K562 (cell line): Measurements from ENCODE around the gene ARRDC5.

Experiments
- ATF4 ChIP-seq: fragments of 450-650 bp; formaldehyde crosslinking; IDR thresholded peaks from 2 replicates; pipeline ENCODE4 v1.4.0; 2022; ENCODE audit warnings: mild to moderate bottlenecking, moderate library complexity
- CTCF ChIP-seq, 3 experiments: IDR thresholded peaks in 2 of 3; conservative IDR thresholded peaks in 1 of 3; 2 replicates each; pipeline ENCODE4 v1.5.1; 2011 to 2012; ENCODE audit warnings: low read length in 3 of 3, mild to moderate bottlenecking in 3 of 3, control low read depth in 2 of 3, improper control_type of control experiment in 1 of 3, inconsistent platforms in 1 of 3, low read depth in 1 of 3, mixed read lengths in 1 of 3, moderate library complexity in 1 of 3; ENCODE audit not compliant: insufficient read depth in 2 of 3
- EZH2 ChIP-seq: IDR thresholded peaks from 2 replicates; pipeline ENCODE4 v1.6.1; 2012; ENCODE audit warnings: low read depth, mild to moderate bottlenecking, inconsistent platforms, low read length, borderline replicate concordance
- KLF6 ChIP-seq: fragments of 250-450 bp; sonication (Bioruptor Pico); IDR thresholded peaks from 2 replicates; pipeline ENCODE4 v1.4.0; 2020; ENCODE audit warnings: mild to moderate bottlenecking, moderate library complexity, borderline replicate concordance
- PTRF ChIP-seq: fragments of 450-650 bp; IDR thresholded peaks from 2 replicates; pipeline ENCODE4 v1.6.1; 2016; ENCODE audit warnings: mild to moderate bottlenecking, missing genetic modification characterization, missing compliant biosample characterization
- TEAD4 ChIP-seq, 2 experiments: sonication (generic) in 1 of 2; formaldehyde crosslinking in 1 of 2; IDR thresholded peaks; 2 replicates each; pipeline versions ENCODE4 v1.6.1 to v1.8.0; 2012 to 2022; ENCODE audit warnings: borderline replicate concordance in 1 of 2, inconsistent platforms in 1 of 2, low read length in 1 of 2, mild to moderate bottlenecking in 1 of 2, missing genetic modification reagents in 1 of 2
- ZBTB40 ChIP-seq, 2 experiments: fragments of 450-650 bp in 1 of 2; sonication (generic) in 1 of 2; formaldehyde crosslinking in 1 of 2; IDR thresholded peaks; 2 replicates each; pipeline versions ENCODE4 v1.7.1 to v1.9.0; 2016 to 2022; ENCODE audit warnings: inconsistent platforms in 1 of 2, mild to moderate bottlenecking in 1 of 2, missing genetic modification reagents in 1 of 2
- ZBTB7A ChIP-seq: IDR thresholded peaks from 2 replicates; pipeline ENCODE4 v1.6.1; 2011; ENCODE audit warnings: low read depth, mild to moderate bottlenecking, low read length, moderate library complexity, borderline replicate concordance; ENCODE audit not compliant: control insufficient read depth
- ZNF830 ChIP-seq: fragments of 250-450 bp; sonication (Bioruptor Pico); IDR thresholded peaks from 2 replicates; pipeline ENCODE4 v1.5.0; 2021; ENCODE audit warnings: mild to moderate bottlenecking
- ZZZ3 ChIP-seq: fragments of 450-650 bp; IDR thresholded peaks from 2 replicates; pipeline ENCODE4 v1.6.1; 2016; ENCODE audit warnings: antibody characterized with exemption, mild to moderate bottlenecking, moderate library complexity

GRCh38 chr19:4877753-4878490 lies 24.8 kb downstream of the ARRDC5 start:
- no peak for TF ChIP-seq KLF6 (CRISPR knock-in tag)
- no peak for TF ChIP-seq ZNF830
- no peak for TF ChIP-seq ZBTB40 (IDR thresholded peaks at IDR 0.05)
- TF ChIP-seq ZBTB40 (CRISPR knock-in tag; IDR thresholded peaks at IDR 0.05) = no peak
- TF ChIP-seq CTCF (IDR thresholded peaks at IDR 0.05 in 2 of 3, conservative IDR thresholded peaks at IDR 0.05 in 1 of 3; ENCODE audit: insufficient read depth in 2 of 3, low read depth in 1 of 3, low read length in 3 of 3) = no peak
- no peak for TF ChIP-seq PTRF (tag)
- no peak for TF ChIP-seq ATF4 (CRISPR knock-in tag)
- no peak for TF ChIP-seq TEAD4 (IDR thresholded peaks at IDR 0.05; ENCODE audit: low read length)
- no peak for TF ChIP-seq TEAD4 (CRISPR knock-in tag; IDR thresholded peaks at IDR 0.05; ENCODE audit: borderline replicate concordance)
- TF ChIP-seq EZH2 = no peak
- TF ChIP-seq ZBTB7A = 0 out of 2 replicates have a peak, but pooled peaks have one; percentile 17
- no peak for TF ChIP-seq ZZZ3
